GM13977 (cell line): Measurements from ENCODE around the gene RAB26.

Experiments used
- DNase-seq: peaks from one replicate; pipeline ENCODE4 v3.0.0; 2012; ENCODE audit warnings: low spot score
- CTCF ChIP-seq: IDR thresholded peaks from 2 replicates; pipeline ENCODE4 v1.5.1; 2012; ENCODE audit warnings: mild to moderate bottlenecking, control low read depth; ENCODE audit not compliant: insufficient read depth; ENCODE audit errors: extremely low read depth, missing control alignments
- in situ Hi-C: fragments of 300-500 bp; cut with MboI; formaldehyde crosslinking; loops from one replicate; pipeline ENCODE4 v1.12.0; 2022; ENCODE audit warnings: low sequenced_read_pairs, low pct_unique_long_range_greater_than_20kb, mixed read lengths, inconsistent platforms; ENCODE audit not compliant: unreplicated experiment

Gene RAB26

GRCh38 chr16:2189252-2189893 lies 40.9 kb downstream of the RAB26 start:
- no peak for DNase-seq
- in situ Hi-C loops: no loop called here
- no peak for TF ChIP-seq CTCF

- TF ChIP-seq CTCF: no peak
- DNase-seq: no peak
- in situ Hi-C loops: no loop called here
These were observed 41.7 kb downstream of the RAB26 start for GRCh38 chr16:2190002-2190658.

GRCh38 chr16:2190659-2191445 lies 42.4 kb downstream of the RAB26 start:
- in situ Hi-C loops: no loop called here
- no peak for TF ChIP-seq CTCF
- no peak for DNase-seq

- TF ChIP-seq CTCF: no peak
- no peak for DNase-seq
- in situ Hi-C loops: no loop called here
These were observed 43.0 kb downstream of the RAB26 start for GRCh38 chr16:2191446-2191706.

- no peak for DNase-seq
- no peak for TF ChIP-seq CTCF
- in situ Hi-C loops: no loop called here
These were observed 45.9 kb downstream of the RAB26 start for GRCh38 chr16:2194166-2194834.

GRCh38 chr16:2194852-2195321 lies 46.5 kb downstream of the RAB26 start:
- in situ Hi-C loops: no loop called here
- peak; percentile 65 for TF ChIP-seq CTCF
- peak; percentile 80 for DNase-seq
